HL-60 (cell line): Measurements from ENCODE around the gene ZNF567.
"Not testable (repeated sequence)": the region's sequence is repeated elsewhere in the genome, so short reads cannot be mapped to it uniquely, and the experiment has no call there.

Experiments
- POLR2AphosphoS5 ChIP-seq: IDR thresholded peaks from 2 replicates; pipeline ENCODE4 v1.6.1; 2012; ENCODE audit warnings: low read depth
- TF ChIP-seq, protein P1 (sequence below): IDR thresholded peaks from one replicate; pipeline ENCODE4 v1.5.1; 2011; ENCODE audit warnings: low read length, control low read depth, inconsistent platforms; ENCODE audit not compliant: insufficient read depth

DNA sequence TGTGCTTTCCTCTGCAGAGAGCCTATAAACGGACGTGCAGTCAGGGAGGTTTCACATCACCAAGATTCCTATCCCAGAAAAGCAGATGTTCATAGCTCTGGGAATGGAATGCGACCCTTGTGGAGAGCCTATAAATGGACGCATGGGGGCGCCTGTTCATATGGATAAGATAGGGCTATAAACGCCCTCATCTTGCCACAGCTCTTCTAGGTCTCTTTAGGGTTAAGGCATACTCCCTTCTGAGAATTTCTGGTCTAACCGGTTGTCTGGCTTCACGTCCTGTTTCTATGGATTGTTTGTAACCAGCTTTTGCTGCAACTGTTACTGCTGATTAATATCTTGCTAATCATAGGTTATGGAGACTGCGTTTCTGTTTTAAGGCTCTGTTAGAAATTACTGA, 48.8 kb downstream of the ZNF567 start:
- TF ChIP-seq, protein P1, sequence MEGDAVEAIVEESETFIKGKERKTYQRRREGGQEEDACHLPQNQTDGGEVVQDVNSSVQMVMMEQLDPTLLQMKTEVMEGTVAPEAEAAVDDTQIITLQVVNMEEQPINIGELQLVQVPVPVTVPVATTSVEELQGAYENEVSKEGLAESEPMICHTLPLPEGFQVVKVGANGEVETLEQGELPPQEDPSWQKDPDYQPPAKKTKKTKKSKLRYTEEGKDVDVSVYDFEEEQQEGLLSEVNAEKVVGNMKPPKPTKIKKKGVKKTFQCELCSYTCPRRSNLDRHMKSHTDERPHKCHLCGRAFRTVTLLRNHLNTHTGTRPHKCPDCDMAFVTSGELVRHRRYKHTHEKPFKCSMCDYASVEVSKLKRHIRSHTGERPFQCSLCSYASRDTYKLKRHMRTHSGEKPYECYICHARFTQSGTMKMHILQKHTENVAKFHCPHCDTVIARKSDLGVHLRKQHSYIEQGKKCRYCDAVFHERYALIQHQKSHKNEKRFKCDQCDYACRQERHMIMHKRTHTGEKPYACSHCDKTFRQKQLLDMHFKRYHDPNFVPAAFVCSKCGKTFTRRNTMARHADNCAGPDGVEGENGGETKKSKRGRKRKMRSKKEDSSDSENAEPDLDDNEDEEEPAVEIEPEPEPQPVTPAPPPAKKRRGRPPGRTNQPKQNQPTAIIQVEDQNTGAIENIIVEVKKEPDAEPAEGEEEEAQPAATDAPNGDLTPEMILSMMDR: not testable (repeated sequence)
- not testable (repeated sequence) for TF ChIP-seq POLR2AphosphoS5
